G401.6 (cell line): Measurements from ENCODE around the gene ARMH4.

Source experiments
- FAIRE-seq: peaks from 2 replicates; lab custom pipeline; 2012; peaks lifted over from hg19 to GRCh38; lab: Jason Lieb, UNC

The ARMH4 gene

GRCh38 chr14:58152014-58152857 lies at the start of gene ARMH4:
Gene ARMH4, minus strand, starts transcription at chr14:58152213. Its CDS starts 12,855 bp downstream, at chr14:58139358.
- FAIRE-seq = no peak

GRCh38 chr14:58200846-58201245 lies 48.8 kb upstream of the ARMH4 start:
- no peak for FAIRE-seq

GRCh38 chr14:58200480-58200841 lies 48.4 kb upstream of the ARMH4 start:
- FAIRE-seq = no peak

- FAIRE-seq = no peak
Measured at GRCh38 chr14:58199726-58200479, 47.9 kb upstream of the ARMH4 start, which contains the start of gene ACTR10. Gene ACTR10, plus strand, starts transcription at chr14:58200149. Its CDS starts 69 bp downstream, at chr14:58200218.

- FAIRE-seq = no peak
Measured at GRCh38 chr14:58198086-58198485, 46.1 kb upstream of the ARMH4 start.

- no peak for FAIRE-seq
Measured at GRCh38 chr14:58196198-58196597, 44.2 kb upstream of the ARMH4 start.

GRCh38 chr14:58193542-58193941 lies 41.5 kb upstream of the ARMH4 start:
- no peak for FAIRE-seq

- no peak for FAIRE-seq
Measured at GRCh38 chr14:58191763-58192601, 40.0 kb upstream of the ARMH4 start.

GRCh38 chr14:58189176-58189575 lies 37.2 kb upstream of the ARMH4 start:
- no peak for FAIRE-seq

- no peak for FAIRE-seq
Measured at GRCh38 chr14:58177125-58177524, 25.1 kb upstream of the ARMH4 start.

- FAIRE-seq = peak; percentile 90
Measured at GRCh38 chr14:58171090-58171489, 19.1 kb upstream of the ARMH4 start.

GRCh38 chr14:58167891-58168290 lies 15.9 kb upstream of the ARMH4 start:
- no peak for FAIRE-seq

GRCh38 chr14:58167057-58167456 lies 15.0 kb upstream of the ARMH4 start:
- FAIRE-seq = no peak

- FAIRE-seq = peak; percentile 61
Measured at GRCh38 chr14:58166005-58166983, 14.3 kb upstream of the ARMH4 start.

- FAIRE-seq = no peak
Measured at GRCh38 chr14:58160561-58160960, 8.5 kb upstream of the ARMH4 start.

- no peak for FAIRE-seq
Measured at GRCh38 chr14:58151133-58152013, 640 bp downstream of the ARMH4 start.

- no peak for FAIRE-seq
Measured at GRCh38 chr14:58150243-58150805, 1.7 kb downstream of the ARMH4 start.

- FAIRE-seq = no peak
Measured at GRCh38 chr14:58149196-58149595, 2.8 kb downstream of the ARMH4 start.

- no peak for FAIRE-seq
Measured at GRCh38 chr14:58146399-58146798, 5.6 kb downstream of the ARMH4 start.

GRCh38 chr14:58145936-58146335 lies 6.1 kb downstream of the ARMH4 start:
- no peak for FAIRE-seq
